Heart right ventricle (tissue), 16 donors: ENCODE measurements around the gene IGSF9. TPM values are rescaled to one million over a fixed set of nuclear protein-coding genes. Genes with fewer than 3 reads are reported as not detected.

Source experiments
- ATAC-seq, 8 donors: fragments of 200-7000 bp; cut with Tn5 transposase; one replicate each; pipeline ENCODE4 v1.9.1; 2020; ENCODE audit warnings: mild to moderate bottlenecking in 8 of 8, moderate library complexity in 8 of 8, moderate number of reproducible peaks in 1 of 8
- DNase-seq, 2 donors: peaks; one replicate each; pipeline ENCODE4 v3.0.0-alpha.2; 2020
- H3K27ac ChIP-seq, 10 donors: fragments of 200-600 bp; sonication (generic) in 2 of 10; one replicate each; pipeline versions ENCODE4 v1.5.0 to v1.8.0; 2020 to 2022; ENCODE audit warnings: mild to moderate bottlenecking in 3 of 10
- H3K27me3 ChIP-seq, 7 donors: fragments of 200-600 bp; one replicate each; pipeline ENCODE4 v1.8.0; 2021 to 2022; ENCODE audit warnings: mild to moderate bottlenecking in 2 of 7
- H3K36me3 ChIP-seq, 9 donors: fragments of 200-600 bp; sonication (generic) in 1 of 9; one replicate each; pipeline versions ENCODE4 v1.5.0 to v1.8.0; 2020 to 2022; ENCODE audit warnings: mild to moderate bottlenecking in 2 of 9
- H3K4me1 ChIP-seq, 9 donors: fragments of 200-600 bp; sonication (generic) in 1 of 9; one replicate each; pipeline versions ENCODE4 v1.5.0 to v1.8.0; 2020 to 2022; ENCODE audit warnings: mild to moderate bottlenecking in 4 of 9
- H3K4me3 ChIP-seq, 10 donors: fragments of 200-600 bp; sonication (generic) in 2 of 10; one replicate each; pipeline versions ENCODE4 v1.5.0 to v1.8.0; 2020 to 2022; ENCODE audit warnings: mild to moderate bottlenecking in 7 of 10, moderate library complexity in 2 of 10
- H3K9me3 ChIP-seq, 11 donors: fragments of 200-600 bp in 10 of 11; sonication (generic) in 2 of 11; one replicate each; pipeline versions ENCODE4 v1.5.0 to v1.8.0; 2013 to 2022; ENCODE audit warnings: mild to moderate bottlenecking in 2 of 11, control low read depth in 1 of 11, moderate library complexity in 1 of 11
- WGBS, 2 donors: extraction: QIAGEN DNeasy Blood & Tissue Kit; methylation state at CpG; one replicate each; pipeline ENCODE4 v1.1.7; 2013; ENCODE audit warnings: inconsistent platforms in 1 of 2; 5-methylcytosine and 5-hydroxymethylcytosine counted together
- intact Hi-C, 10 donors: fragments of 100-400 bp; cut with DNase I; formaldehyde crosslinking; loops; one replicate each; pipeline versions ENCODE4 v1.11.1 to v1.14.2; 2022
- polyA plus RNA-seq, 2 donors: library from polyadenylated mRNA; stranded (reverse); fragments of 200-250 nt; gene quantifications; one replicate each; pipeline ENCODE4 v1.2.3, GENCODE V29; 2013
- total RNA-seq, 10 donors: library from RNA; stranded (reverse); fragmentation: NEBNext Ultra II Directional in 3 of 10; extraction: Animal tissue kit (Norgen Biotek cat#: 25700) in 3 of 10; gene quantifications; one replicate each; pipeline versions ENCODE4 v1.2.1 to v1.2.4, GENCODE V29; 2021 to 2023
- TF ChIP-seq, protein P1 (sequence below), 9 donors: fragments of 200-600 bp; sonication (generic) in 2 of 9; IDR thresholded peaks; one replicate each; pipeline versions ENCODE4 v1.5.0 to v1.8.0; 2021 to 2022; ENCODE audit warnings: antibody characterized with exemption in 9 of 9, mild to moderate bottlenecking in 5 of 9, moderate library complexity in 1 of 9
- donor health status: Arrhythmogenic right ventricular cardiomyopathy.
- donor health status: ischemic (EF 13 %, LVEDD 7.1; RV severe dilation, severe dysfunction).
- donor health status: healthy with polysubstance abuse.
- donor health status: DM: no; HTN: yes; CAD: no.
- donor health status: DM: no; HTN: no; CAD: no.
- donor health status: ischemic (EF 25% LVEDD 6.9; RV normal size, moderate dysfunction).
- donor health status: ischemic (EF 25% LVEDD 5.7; RV mildly dilated, moderate dysfunction).
- donor health status: healthy.
- donor health status: DM: yes; HTN: yes; CAD: no.
- donor health status: Ischemic cardiomyopathy.
- donor health status: ischemic (EF 35%, LVEDD 5.7; RV mildly dilated, moderate dysfunction).
- donor health status: nonischemic (EF 11% LVEDD 7.7; RV severe dilation, severe dysfunction).
- donor health status: DM: yes; HTN: yes; CAD: no.
- donor health status: PGD.
- donor health status: ischemic (EF 29% LVEDD 5.4; RV normal size, mild dysfunction).
- donor health status: nonischemic (EF 23%, LVEDD 6.1; RV moderate dilation, normal function).

Gene IGSF9
- total and polyA plus RNA-seq, 12 donors: 0.03 to 0.15 (median 0.08) TPM; not detected in 7

DNA sequence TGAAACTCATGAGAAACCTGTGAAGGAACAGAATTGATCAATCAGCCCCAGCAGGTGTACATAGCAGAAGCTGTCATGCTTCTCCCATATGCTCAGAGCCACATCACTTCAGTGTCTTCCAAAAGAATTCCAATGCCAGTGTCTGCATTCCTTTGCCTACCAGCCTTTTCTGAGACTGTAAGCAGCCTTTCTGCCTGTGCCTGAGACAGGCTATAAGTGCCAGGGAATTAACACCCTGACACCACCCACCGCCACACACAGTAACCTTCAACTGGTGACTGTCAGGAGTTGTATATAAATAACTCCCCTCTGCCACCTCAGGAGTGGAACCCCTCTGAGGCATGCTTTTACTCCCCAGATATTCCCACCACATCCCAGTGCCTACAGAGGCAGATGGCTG is 46.7 kb upstream of the IGSF9 start:
- H3K4me3 ChIP-seq: no peak overlapping the region
- WGBS, 2 donors: 28 to 55% methylated on average over 1 of the region's 1 CpG
- intact Hi-C loops: no loop called here
- H3K4me1 ChIP-seq: peaks cover 0 to 14% (median 2%) of the 10 kb centered on the region in 9 donors
- no peaks in the 10 kb centered on the region for H3K9me3 ChIP-seq
- no peak overlapping the region for H3K27ac ChIP-seq
- peak in 7 of 8 donors; percentile 16 to 82 (median 55) for ATAC-seq
- DNase-seq: no peak
- peaks cover 0 to 6% (median 0%) of the 10 kb centered on the region in 7 donors for H3K27me3 ChIP-seq
- H3K36me3 ChIP-seq: no peaks in the 10 kb centered on the region
- TF ChIP-seq, protein P1, sequence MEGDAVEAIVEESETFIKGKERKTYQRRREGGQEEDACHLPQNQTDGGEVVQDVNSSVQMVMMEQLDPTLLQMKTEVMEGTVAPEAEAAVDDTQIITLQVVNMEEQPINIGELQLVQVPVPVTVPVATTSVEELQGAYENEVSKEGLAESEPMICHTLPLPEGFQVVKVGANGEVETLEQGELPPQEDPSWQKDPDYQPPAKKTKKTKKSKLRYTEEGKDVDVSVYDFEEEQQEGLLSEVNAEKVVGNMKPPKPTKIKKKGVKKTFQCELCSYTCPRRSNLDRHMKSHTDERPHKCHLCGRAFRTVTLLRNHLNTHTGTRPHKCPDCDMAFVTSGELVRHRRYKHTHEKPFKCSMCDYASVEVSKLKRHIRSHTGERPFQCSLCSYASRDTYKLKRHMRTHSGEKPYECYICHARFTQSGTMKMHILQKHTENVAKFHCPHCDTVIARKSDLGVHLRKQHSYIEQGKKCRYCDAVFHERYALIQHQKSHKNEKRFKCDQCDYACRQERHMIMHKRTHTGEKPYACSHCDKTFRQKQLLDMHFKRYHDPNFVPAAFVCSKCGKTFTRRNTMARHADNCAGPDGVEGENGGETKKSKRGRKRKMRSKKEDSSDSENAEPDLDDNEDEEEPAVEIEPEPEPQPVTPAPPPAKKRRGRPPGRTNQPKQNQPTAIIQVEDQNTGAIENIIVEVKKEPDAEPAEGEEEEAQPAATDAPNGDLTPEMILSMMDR (IDR thresholded peaks at IDR 0.05): no peak

DNA sequence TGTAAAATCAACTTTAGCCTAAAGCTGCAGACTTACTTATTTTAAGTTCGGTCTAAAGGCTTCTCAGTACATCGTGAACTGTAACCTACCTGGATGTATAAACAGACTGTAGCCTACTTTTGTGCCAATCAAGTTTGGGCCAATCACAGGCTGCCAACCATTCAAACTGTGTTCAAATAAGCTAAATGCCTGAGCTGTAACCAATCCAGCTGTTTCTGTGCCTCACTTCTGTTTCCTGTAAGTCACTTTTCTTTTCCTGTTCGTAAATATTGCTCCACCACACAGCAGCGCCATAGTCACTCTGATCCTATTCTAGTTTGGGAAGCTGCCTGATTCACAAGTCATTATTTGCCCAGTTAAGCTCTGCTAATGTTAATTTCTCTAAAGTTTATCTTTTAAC is 46.1 kb upstream of the IGSF9 start:
- WGBS, 2 donors: 72% methylated on average over 4 of the region's 4 CpGs
- intact Hi-C loops: no loop called here
- DNase-seq (no peak), ATAC-seq (no peak)
- no peaks in the 10 kb centered on the region for H3K9me3 ChIP-seq
- H3K4me3 ChIP-seq: no peak overlapping the region
- no peaks in the 10 kb centered on the region for H3K36me3 ChIP-seq
- TF ChIP-seq, protein P1 (IDR thresholded peaks at IDR 0.05): no peak
- H3K4me1 ChIP-seq: peaks cover 0 to 14% (median 2%) of the 10 kb centered on the region in 9 donors
- peaks cover 0 to 6% (median 0%) of the 10 kb centered on the region in 7 donors for H3K27me3 ChIP-seq
- no peak overlapping the region for H3K27ac ChIP-seq

DNA sequence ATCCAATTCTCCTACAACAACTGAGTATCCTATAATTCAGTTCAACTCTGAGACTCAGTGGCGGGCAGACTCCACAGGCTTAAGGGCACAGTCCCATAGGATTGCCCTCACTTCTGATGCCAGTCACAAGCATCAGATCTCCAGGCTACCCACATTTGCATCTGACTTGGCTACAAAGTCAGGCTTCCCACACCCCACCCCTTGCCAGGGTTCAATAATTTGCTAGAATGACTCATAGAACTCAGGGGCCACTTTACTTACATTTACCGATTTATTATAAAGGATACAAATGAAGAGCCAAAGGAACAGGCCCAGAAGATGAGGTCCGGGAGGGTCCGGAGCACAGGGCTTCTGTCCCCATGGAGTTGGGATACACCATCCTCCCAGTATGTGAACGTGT is 44.6 kb upstream of the IGSF9 start:
- 92 to 95% methylated on average over 5 of the region's 5 CpGs for WGBS, 2 donors
- TF ChIP-seq, protein P1 (IDR thresholded peaks at IDR 0.05): no peak

DNA sequence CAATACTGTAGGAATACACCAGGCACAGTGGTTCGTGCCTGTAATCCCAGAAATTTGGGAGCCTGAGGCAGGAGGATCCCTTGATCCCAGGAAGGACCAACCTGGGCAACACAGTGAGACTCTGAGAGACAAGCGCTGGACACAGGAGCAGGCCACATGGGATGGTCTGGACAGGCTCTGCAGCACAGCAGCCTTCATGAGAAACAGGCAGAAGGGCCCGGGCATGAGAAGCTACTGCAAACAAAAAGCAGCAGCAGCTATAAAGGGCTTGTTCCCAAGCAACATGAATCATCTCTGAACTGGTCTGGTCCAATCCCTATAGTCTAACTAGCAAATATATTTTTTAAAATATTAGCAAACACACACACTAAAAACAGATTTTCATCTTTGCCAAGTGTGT is 44.2 kb upstream of the IGSF9 start:
- no peaks in the 10 kb centered on the region for H3K36me3 ChIP-seq
- peaks cover 0 to 14% (median 2%) of the 10 kb centered on the region in 9 donors for H3K4me1 ChIP-seq
- DNase-seq: no peak
- WGBS, 2 donors: 90 to 94% methylated on average over 3 of the region's 3 CpGs
- no peaks in the 10 kb centered on the region for H3K9me3 ChIP-seq
- no peak overlapping the region for H3K27ac ChIP-seq
- intact Hi-C loops: no loop called here
- TF ChIP-seq, protein P1 (IDR thresholded peaks at IDR 0.05): no peak
- ATAC-seq: no peak
- H3K4me3 ChIP-seq: no peak overlapping the region
- peaks cover 0 to 6% (median 0%) of the 10 kb centered on the region in 7 donors for H3K27me3 ChIP-seq

More for the DNA sequence above, 44.6 kb upstream of the IGSF9 start:
- peaks cover 0 to 6% (median 0%) of the 10 kb centered on the region in 7 donors for H3K27me3 ChIP-seq
- H3K4me3 ChIP-seq: no peak overlapping the region
- H3K27ac ChIP-seq: no peak overlapping the region
- H3K36me3 ChIP-seq: no peaks in the 10 kb centered on the region
- intact Hi-C loops: no loop called here
- no peak for ATAC-seq
- DNase-seq: no peak
- H3K9me3 ChIP-seq: no peaks in the 10 kb centered on the region
- H3K4me1 ChIP-seq: peaks cover 0 to 14% (median 2%) of the 10 kb centered on the region in 9 donors
